Vagina (tissue), 2 donors: ENCODE measurements around the gene RGS10.

Source experiments
- CTCF ChIP-seq, 3 experiments: fragments of 450-650 bp in 2 of 3; fragments of 200-600 bp in 1 of 3; sonication (generic) in 1 of 3; IDR thresholded peaks; one replicate each; pipeline ENCODE4 v1.5.1; 2017 to 2019; ENCODE audit warnings: antibody characterized with exemption in 3 of 3, mild to moderate bottlenecking in 2 of 3, moderate library complexity in 2 of 3
- POLR2A ChIP-seq, 2 donors: fragments of 450-650 bp; IDR thresholded peaks; one replicate each; pipeline ENCODE4 v1.6.1; 2017; ENCODE audit warnings: antibody characterized with exemption in 2 of 2, mild to moderate bottlenecking in 2 of 2, moderate library complexity in 2 of 2

- TF ChIP-seq POLR2A (IDR thresholded peaks at IDR 0.05) (no peak), CTCF (IDR thresholded peaks at IDR 0.05) (no peak)
Measured at GRCh38 chr10:119538632-119539358, 3.7 kb downstream of the RGS10 start.
